GM10266 (cell line): ENCODE measurements around the gene PTPRD.

Source experiments
- DNase-seq: peaks from one replicate; pipeline ENCODE4 v3.0.0; 2012; ENCODE audit errors: extremely low spot score
- TF ChIP-seq, protein P1 (sequence below): IDR thresholded peaks from 2 replicates; pipeline ENCODE4 v1.5.1; 2012; ENCODE audit warnings: mild to moderate bottlenecking, low read depth; ENCODE audit not compliant: control insufficient read depth, insufficient read depth; ENCODE audit errors: missing control alignments

PTPRD gene

GRCh38 chr9:8301296-8301695 lies 2311.5 kb downstream of the PTPRD start:
- no peak for DNase-seq
- TF ChIP-seq, protein P1, sequence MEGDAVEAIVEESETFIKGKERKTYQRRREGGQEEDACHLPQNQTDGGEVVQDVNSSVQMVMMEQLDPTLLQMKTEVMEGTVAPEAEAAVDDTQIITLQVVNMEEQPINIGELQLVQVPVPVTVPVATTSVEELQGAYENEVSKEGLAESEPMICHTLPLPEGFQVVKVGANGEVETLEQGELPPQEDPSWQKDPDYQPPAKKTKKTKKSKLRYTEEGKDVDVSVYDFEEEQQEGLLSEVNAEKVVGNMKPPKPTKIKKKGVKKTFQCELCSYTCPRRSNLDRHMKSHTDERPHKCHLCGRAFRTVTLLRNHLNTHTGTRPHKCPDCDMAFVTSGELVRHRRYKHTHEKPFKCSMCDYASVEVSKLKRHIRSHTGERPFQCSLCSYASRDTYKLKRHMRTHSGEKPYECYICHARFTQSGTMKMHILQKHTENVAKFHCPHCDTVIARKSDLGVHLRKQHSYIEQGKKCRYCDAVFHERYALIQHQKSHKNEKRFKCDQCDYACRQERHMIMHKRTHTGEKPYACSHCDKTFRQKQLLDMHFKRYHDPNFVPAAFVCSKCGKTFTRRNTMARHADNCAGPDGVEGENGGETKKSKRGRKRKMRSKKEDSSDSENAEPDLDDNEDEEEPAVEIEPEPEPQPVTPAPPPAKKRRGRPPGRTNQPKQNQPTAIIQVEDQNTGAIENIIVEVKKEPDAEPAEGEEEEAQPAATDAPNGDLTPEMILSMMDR: no peak

- TF ChIP-seq, protein P1: no peak
These were observed 2315.8 kb downstream of the PTPRD start for GRCh38 chr9:8297047-8297446.

DNA sequence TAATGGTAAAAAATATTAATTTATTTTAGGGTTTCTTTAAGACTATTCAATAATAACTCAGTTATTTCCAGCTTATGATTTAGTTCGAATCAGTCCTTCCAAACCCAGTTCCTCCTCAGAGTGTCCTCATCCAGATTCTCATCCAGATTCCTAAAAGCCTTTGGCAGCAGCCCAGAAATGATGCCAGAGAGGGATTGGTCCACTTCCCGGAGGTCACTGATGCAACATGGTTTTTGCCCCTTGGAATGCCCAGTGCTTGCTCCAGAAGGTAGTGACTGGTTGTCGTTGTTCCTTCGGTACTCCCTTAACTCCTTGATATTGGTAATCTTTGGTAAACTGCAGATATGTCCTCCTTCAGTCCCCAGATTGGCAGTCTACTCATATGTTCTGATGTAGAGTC lies 2320.1 kb downstream of the PTPRD start:
- no peak for DNase-seq
- TF ChIP-seq, protein P1: no peak

More at GRCh38 chr9:8297047-8297446, 2315.8 kb downstream of the PTPRD start:
- DNase-seq: no peak

- TF ChIP-seq, protein P1: no peak
These were observed 2323.1 kb downstream of the PTPRD start for GRCh38 chr9:8289681-8290080.

GRCh38 chr9:8287970-8288369 lies 2324.8 kb downstream of the PTPRD start:
- no peak for DNase-seq
- TF ChIP-seq, protein P1: no peak

More at GRCh38 chr9:8289681-8290080, 2323.1 kb downstream of the PTPRD start:
- no peak for DNase-seq

GRCh38 chr9:8287501-8287900 lies 2325.3 kb downstream of the PTPRD start:
- TF ChIP-seq, protein P1: no peak
- no peak for DNase-seq

DNA sequence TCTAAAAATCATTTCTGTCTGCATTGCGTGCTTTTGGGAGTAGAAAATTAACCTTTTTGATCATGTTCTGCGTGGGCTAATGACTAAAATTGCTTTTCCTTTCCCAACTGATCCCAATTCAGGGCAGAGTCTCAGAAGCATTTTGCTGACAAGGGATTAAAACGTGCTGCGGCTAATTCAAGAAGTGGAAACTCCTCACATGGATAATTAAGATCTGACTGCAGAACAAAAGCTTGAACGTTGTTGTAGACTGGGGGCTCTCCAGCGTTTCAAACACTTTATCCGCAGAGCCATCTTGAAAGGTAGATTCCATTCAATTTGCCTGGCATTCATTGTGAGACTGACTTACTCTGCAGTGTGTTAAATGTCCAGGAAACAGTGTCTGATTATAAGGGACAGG lies 2327.9 kb downstream of the PTPRD start:
- no peak for DNase-seq
- TF ChIP-seq, protein P1: no peak

- TF ChIP-seq, protein P1: no peak
- DNase-seq: no peak
These were observed 2330.3 kb downstream of the PTPRD start for GRCh38 chr9:8282535-8282934.
